HG03045 (cell line): ENCODE results near the gene GTF2H4.
"Not testable (repeated sequence)": the region's sequence is repeated elsewhere in the genome, so short reads cannot be mapped to it uniquely, and the experiment has no call there.

Source experiments
- ATAC-seq: cut with Tn5 transposase; IDR thresholded peaks from one replicate; pipeline ENCODE4 v1.9.1; 2021; ENCODE audit warnings: mild to moderate bottlenecking, moderate library complexity; ENCODE audit not compliant: unreplicated experiment

The GTF2H4 gene

GRCh38 chr6:30917487-30917886 lies 9.5 kb downstream of the GTF2H4 start:
- ATAC-seq: no peak

GRCh38 chr6:30918670-30919069 lies 10.7 kb downstream of the GTF2H4 start:
- ATAC-seq: no peak

GRCh38 chr6:30922447-30922852 lies 14.4 kb downstream of the GTF2H4 start:
- no peak for ATAC-seq

DNA sequence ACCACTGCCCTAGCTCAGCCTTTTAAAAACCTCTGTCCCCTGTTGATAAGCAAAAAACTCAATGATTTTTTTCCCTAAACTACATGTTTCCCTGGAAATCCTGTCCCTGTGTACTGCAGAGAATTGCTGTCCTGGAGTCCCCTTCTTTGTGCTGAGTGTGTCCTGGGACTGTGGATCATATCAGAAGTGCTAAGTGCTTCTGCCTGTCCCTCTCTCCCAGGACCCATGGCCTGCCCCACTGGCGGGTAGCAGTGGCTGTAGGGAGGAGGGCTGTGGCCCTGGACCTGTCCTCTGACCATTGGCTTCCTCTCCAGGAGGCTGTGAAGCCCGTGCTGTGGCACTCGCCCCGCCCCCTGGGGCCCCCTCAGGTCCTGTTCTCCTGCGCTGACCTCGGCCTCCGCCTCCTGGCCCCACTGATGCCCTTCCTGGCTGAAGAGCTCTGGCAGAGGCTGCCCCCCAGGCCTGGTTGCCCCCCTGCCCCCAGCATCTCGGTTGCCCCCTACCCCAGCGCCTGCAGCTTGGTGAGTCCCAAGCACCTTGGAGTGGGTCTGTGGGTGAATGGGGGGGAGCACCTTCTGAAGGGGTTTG lies 16.1 kb downstream of the GTF2H4 start:
- not testable (repeated sequence) for ATAC-seq

DNA sequence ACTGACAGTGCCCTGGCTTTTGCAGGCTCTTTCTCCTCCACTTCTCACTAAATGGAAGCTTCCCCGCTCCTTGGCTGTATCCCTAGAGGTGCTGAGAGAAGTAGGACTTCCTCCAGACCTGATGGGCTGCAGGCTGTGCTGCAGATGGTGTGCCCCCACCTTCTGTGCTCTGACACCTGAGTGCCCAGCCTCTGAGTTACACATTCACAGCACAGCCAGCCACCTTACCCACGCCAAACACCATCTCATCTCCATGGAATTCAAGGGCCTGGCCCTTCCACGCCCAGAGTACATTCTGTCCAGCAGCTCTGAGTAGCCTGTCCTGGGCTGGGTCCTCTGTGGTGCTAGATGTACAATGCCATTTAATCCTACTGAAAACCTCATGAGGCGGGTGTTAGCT lies 18.6 kb downstream of the GTF2H4 start:
- ATAC-seq: no peak

GRCh38 chr6:30927080-30927479 lies 19.1 kb downstream of the GTF2H4 start:
- ATAC-seq: not testable (repeated sequence)

DNA sequence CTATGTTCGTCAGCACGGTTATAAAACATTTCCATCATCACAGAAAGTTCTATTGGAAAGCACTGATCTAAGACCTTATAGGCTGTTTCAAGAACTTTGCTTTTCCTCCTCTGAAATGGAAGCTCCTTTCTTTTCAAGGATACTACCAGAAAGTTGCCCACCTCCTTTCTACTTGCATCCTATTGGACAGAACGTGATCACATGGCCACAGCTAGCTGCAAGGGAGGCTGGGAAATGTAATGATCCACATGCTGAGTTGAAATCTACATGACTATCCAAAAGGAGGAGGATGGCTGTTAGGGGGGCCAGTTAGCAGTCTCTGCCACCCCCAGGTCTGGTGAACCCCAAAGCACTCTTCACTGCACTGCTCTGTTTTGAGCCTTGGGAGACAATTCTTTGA lies 20.7 kb downstream of the GTF2H4 start:
- no peak for ATAC-seq

- ATAC-seq: no peak
Measured at GRCh38 chr6:30930506-30930905, 22.5 kb downstream of the GTF2H4 start.

GRCh38 chr6:30931272-30931671 lies 23.3 kb downstream of the GTF2H4 start:
- ATAC-seq: no peak

DNA sequence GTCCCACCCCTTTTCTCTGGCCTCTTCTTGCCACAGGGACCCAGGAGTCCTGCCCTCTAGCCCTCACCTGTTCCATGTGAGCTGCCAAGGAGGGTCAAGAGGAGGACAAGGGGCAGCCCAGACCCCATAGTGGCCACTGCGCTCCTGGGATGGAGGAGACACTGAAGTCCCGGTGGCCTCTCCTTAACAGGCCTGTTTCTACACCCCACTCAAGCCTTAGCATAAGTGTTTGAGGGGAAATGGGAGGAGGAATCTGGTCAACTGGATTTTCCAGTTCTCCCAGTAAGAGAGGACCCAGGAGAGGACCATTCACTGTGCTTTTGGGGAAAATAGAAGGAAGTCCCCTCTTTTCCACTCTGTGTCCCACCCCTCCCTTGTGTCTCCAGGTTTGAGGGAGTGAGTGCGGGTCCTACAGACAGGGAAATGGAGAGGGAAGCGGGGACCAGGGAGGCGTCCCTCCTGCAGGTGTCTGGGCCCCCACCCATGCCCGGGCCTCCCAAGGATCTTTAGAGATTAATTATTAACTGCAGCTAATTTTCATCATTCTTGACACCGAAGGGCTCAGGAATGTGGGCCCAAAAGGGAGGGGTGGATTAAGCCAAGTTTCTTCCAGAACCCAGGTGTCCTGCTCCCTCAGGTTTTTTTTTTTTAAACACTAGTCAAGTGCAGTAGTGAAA lies 24.1 kb downstream of the GTF2H4 start, which contains the start of gene SFTA2:
Gene SFTA2, minus strand, starts transcription at position 202 of the 677 bp plus-strand sequence. Its CDS starts 74 bp downstream, at position 128.
- ATAC-seq: no peak

- no peak for ATAC-seq
Measured at GRCh38 chr6:30932665-30933365, 24.8 kb downstream of the GTF2H4 start.

DNA sequence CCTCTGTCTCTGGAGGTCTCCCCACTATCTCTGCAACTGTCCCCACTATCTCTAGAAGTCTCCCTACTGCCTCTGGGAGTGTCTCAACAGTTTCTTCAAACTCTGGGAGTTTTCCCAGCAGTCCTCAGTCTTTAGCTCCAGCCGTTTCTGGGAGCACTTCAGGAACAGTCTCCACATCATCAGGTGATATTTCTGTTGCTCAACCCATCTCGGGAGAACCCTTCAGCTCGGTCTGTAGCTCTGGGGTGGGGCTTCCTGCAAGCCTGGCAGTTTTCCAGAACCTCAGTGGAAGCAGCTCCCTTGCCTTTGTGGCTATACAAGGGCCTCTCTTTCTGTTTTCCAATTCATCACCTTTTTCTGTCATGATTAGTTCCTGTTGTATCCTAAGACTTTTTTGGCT lies 27.0 kb downstream of the GTF2H4 start:
- ATAC-seq: no peak

DNA sequence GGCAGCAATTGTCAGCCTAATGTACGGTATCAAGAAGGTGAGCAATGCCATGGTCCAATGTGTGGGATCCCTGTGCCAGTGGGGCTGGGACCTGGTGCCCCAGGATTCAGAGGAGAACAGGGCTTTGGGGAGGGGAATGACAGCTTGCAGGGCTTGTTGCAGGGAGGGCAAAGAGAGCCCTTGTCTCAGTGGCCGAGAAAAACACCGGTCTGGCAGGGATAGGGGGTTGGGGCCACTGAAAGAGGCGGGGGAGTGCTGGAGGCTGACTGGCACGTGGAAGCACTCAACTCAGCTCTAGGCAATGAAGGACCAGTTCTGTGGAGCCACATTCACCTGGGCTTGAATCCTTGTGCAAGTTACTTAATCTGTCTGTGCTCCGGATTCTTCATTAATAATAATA lies 29.3 kb downstream of the GTF2H4 start:
- ATAC-seq: no peak

GRCh38 chr6:30938730-30939129 lies 30.7 kb downstream of the GTF2H4 start:
- ATAC-seq: no peak

- no peak for ATAC-seq
Measured at GRCh38 chr6:30939473-30939872, 31.5 kb downstream of the GTF2H4 start.

DNA sequence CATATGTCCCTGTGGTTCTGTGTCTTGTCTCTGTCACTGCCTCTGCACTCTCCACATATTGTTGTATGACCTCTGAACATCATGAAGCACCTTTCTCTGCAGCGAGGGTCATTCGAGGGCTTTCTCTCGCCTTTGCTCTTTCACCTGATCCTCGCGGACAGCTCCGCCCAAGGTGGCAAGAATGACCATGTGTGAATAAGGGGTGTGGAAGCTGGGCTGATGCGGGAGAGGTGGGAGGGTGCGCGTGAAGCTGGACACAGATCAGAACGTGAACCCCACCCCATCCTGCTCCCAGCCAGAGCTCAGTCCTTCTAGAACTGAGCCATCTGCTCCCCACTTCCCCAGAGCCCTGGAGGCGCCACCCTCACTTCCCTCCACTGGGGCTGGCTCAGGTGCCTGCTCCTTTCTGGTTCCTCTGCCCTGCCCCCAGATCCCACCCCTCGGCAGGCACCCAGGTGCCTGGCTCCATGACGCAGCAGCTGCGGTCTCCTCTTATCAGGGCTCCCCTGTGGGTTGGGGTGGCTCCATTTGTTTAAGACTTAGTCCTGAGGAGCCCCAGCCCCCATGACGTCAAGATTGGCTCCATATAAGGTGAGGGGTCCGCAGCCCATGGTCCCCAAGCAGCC lies 32.5 kb downstream of the GTF2H4 start, which contains the start of gene MUCL3:
Gene MUCL3, plus strand, starts transcription at position 613 of the 626 bp plus-strand sequence. CDS start 27 bp downstream, outside the sequence.
- no peak for ATAC-seq

DNA sequence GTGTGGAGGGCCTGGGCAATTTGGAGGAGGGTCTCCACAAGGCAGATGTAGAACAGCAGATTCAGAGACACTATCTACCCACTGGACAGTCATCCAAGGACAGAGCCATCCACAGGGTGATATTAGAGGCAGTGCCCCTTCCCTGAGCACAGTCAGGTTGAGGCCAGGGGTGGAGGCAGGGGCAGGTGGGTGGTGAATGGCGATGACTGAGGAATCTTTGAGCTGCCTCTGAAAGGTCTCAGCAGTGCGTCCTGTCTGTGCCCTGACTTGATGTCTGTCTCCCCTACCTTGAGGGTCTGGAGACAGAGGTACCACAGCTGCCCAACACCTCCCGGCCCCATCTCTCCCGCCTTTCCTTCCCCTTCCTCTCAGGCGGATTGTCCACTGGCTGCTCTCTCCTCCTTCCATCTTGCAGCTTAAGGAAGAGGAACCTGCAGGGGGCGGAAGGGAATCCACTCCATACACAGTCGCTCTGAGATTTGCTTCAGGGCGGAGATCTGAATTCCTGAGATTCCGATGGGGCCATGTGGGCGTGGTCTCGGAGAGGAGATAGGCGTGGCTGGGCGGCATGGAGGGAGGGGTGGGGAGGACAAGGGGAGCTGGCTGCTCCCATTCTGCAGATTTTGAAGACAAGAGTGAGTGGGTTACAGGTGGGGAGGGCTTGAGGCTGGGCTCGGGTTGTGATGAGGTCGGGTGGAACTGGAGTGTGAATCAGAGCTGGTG lies 34.5 kb downstream of the GTF2H4 start:
- ATAC-seq: no peak

DNA sequence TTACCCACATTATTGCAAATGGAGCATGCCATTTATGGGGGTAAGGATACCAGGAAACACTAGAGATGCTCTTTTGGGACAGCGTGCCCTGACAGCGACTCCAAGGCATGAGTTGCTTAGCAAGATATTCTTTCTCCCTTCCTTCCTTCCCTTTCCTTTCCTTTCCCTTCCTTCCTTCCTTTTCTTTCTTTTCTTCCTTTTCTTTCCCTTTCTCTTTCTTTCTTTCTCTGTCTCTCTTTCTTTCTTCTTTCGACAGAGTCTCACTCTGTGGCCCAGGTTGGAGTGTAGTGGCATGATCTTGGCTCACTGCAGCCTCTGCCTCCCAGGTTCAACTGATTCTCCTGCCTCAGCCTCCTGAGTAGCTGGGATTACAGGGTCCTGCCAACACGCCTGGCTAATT lies 36.0 kb downstream of the GTF2H4 start:
- no peak for ATAC-seq

DNA sequence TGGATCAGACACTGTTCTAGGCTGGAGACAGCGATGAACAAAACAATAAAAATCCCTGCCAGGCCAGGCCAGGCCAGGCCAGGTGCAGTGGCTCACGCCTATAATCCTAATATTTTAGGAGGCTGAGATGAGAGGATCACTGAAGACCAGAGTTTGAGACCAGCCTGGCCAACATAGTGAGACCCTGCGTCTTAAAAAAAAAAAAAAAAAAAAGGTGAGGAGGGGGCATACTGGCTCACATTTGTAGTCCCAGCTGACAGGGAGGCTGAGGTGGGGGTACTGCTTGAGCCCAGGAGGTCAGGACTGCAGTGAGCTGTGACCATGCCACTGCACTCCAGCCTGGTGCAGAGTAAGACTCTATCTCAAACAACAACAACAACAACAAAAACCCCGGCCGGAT lies 37.3 kb downstream of the GTF2H4 start:
- no peak for ATAC-seq

- no peak for ATAC-seq
Measured at GRCh38 chr6:30947231-30947630, 39.2 kb downstream of the GTF2H4 start.

GRCh38 chr6:30948811-30949210 lies 40.8 kb downstream of the GTF2H4 start:
- no peak for ATAC-seq
